ENCODE data around the gene NLRP4.

DNA sequence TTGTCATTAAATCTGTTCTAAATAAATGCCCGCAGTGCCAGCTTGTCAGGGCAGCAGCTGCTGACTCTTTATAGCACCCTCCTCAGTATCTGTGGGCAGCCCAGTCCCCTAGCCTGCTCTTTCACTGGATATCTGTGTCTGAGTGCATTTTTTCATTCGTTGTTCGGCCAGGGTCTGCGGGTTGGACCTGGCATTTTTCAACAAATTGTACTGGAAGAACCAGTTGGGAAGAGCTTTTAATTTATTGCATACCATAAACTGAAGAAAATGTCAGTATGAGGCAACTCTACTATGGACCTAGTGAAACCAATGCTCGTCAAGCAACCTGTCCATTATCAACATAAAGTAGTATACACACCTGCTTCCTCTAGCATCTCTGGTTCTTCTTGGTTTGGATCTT, 87.2 kb downstream of the NLRP4 start:
- TF ChIP-seq CTCF (IDR thresholded peaks at IDR 0.05) (no peak), POLR2AphosphoS5 (IDR thresholded peaks at IDR 0.05) (no peak), POLR2A (IDR thresholded peaks at IDR 0.05; ENCODE audit: low read depth) (no peak)
